AG20443 (cell line): ENCODE results near the gene MPZ.
A peak's percentile ranks its signal among the peaks of the same experiment; 100 is the strongest.
"Not testable (repeated sequence)": the region's sequence is repeated elsewhere in the genome, so short reads cannot be mapped to it uniquely, and the experiment has no call there.

Experiments
- DNase-seq: peaks from one replicate; pipeline ENCODE4 v3.0.0; 2012; ENCODE audit warnings: low spot score, mixed read lengths

Gene MPZ

DNA sequence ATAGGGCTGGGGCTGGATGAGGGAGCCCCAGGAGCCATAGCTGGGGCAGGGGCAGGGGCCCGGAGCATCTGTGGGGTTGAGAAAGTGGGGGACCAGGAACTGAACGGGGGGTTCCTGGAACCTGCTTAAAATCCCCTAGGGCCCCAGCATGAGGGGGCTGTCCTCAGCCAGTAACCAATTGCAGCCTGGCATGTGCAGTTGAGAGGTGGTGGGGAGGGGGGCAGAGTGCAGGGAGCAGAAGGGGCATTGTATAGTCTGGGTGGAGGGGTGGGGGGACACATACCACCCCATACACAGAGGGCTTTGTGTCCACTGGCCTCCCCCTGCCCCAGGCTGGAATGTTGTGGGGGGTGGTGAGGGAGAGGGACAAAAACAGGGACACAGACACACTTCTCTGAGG lies at the start of gene MPZ:
MPZ (minus strand) TSS at position 101 of the 400 bp plus-strand sequence; CDS start at position 38, 63 bp downstream.
- DNase-seq, result no peak

GRCh38 chr1:161359291-161359690 lies 49.5 kb upstream of the MPZ start:
- DNase-seq, result no peak

- no peak for DNase-seq
These were observed 47.3 kb upstream of the MPZ start for GRCh38 chr1:161357073-161357472.

DNA sequence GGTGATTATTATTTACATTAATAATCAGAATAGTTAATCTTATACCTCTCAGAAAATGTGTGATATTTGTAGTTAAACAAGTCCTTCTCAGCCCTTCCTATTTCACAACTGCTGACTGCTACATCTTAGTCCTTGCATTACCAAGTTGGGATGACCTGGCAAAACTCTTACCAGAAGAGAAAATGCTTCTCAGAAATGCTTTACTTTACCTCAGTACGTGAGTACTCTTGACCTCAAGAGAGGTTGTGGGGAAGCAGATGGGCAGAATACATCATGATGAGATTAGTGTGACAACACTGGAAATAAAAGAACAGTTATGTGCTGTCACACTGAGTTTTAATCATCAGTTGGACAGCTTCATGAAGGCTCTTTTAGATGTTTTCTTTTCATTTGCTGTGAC lies 41.7 kb upstream of the MPZ start:
- DNase-seq, result no peak

DNA sequence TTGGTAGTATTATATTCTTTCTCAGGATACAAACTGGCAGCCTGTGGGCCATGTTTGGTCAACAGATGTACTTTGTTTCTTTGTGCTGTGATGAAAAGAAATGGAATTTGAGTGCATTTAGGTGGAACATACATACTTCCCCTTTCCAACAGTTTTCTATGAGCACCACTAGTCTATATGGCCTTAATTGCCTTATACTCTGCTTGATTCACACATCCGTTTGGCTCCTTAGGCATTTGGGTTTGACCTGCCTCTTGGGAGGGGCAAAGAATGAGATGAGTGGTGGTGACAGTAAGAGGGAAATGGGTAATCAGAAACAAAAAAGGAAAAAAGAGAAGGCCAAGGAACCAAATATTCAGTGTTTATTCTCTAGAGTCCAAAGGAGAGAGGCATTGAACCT lies 40.9 kb upstream of the MPZ start:
- DNase-seq, result no peak

DNA sequence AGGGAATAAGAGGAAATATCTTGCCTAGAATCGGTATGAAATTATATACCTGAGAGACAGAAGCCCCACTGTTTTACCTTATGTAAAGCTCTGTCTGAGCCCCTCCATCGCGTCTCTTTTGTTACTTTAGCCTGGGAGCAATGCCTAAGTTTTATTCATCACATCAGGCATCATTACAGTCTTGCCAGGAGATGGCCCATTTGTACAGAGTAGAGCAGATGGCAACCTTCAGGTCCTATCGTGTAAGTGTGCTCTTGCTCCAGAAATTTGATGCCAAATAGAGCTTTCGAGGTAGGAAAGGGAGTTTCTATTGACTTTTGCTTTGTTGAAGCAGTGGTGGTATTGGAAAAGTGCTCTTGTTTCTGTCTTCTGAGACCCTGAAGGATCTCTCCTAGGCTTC lies 33.1 kb upstream of the MPZ start:
- no peak for DNase-seq

DNA sequence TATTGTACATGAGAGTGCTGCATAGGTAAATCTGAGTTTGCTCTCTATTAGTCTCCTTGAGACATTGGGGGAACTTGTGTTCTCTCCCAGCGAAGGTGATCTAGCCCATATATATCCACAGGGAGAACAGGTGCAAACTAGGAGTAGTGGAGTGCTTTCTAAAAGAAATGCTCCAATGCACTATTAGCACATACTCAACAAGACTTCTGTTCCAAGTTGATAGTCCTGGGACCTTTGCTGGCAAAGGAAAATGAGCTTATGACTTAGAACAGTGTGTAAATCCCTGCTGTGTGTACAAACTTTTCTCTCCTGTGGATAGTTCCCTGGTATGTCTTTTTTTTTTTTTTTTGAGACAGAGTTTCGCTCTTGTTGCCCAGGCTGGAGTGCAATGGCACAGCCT lies 32.4 kb upstream of the MPZ start:
- no peak for DNase-seq

DNA sequence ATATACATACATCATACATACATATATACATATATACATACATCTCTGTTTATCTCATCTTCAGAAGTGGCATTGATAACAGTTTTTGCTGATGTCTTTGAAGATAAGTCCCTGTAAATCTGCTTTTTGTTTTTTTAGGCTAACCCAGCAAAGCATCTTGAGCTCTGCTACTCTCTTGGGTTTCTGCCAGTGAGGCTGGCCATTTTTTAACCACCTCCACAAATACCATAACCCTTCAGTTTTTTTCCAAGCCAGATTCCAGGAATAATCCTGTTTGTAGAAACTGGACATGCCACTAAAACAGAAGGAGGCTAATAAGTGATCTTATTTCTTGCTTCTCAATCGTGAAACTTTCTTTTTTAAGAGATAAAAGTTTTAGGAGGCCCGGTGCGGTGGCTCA lies 26.0 kb upstream of the MPZ start:
- peak; percentile 14 for DNase-seq

- no peak for DNase-seq
These were observed 23.4 kb upstream of the MPZ start for GRCh38 chr1:161333166-161333565.

- no peak for DNase-seq
These were observed 20.6 kb upstream of the MPZ start for GRCh38 chr1:161330346-161330745.

DNA sequence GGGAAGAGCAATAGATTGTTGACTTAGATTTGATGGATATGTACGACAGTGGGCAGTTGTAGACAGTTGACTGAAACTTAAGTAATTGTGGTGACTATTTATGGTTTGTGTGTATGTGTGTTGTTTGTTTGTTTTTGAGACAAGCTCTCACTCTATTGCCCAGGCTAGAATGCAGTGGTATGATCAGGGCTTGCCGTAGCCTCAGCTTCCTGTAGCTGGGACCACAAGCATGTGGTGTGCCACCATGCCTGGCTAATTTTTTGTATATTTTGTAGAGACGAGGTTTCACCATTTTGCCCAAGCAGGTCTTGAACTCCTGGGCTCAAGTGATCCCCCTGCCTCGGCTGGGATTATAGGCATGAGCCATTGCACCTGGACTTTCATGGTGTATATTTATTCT lies 14.3 kb upstream of the MPZ start:
- DNase-seq, result no peak

- not testable (repeated sequence) for DNase-seq
These were observed 6.3 kb upstream of the MPZ start for GRCh38 chr1:161315841-161316674.

DNA sequence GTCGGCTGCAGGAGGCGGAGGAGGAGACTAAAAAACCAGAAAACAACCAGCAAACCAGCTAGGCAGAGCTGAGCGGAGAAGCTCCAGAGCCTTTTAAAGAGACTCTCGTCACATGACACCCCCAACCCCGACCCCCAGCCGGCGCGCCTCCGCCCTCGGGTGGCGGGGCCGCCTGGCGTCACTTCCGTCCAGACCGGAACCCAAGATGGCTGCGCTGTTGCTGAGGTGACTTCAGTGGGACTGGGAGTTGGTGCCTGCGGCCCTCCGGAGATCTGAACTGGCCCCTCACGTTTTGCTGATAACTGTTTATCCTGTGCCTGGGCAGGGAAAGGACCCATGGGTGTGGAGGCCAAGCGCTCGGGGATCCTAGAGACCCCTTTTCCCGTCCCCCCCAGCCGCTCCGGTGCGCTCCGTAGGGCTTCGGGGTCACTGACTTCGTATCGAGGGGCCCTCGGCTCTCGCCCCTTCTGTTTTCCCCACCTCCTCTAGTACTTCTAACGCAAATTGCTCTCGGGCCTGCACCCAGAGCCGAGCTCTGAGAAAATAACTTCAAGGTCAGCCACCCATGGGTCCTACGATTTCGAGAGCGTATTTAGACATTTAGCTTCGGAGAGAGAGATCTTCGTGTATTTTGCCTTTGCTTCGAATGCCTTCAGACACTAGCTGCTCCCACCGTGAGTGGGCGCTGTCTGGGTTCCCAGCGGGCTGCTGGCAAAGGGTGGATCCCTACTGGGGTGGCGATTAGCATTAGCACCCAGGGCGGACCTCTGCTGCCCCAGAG lies 4.6 kb upstream of the MPZ start, which contains the start of gene SDHC:
SDHC (plus strand) TSS at position 181 of the 781 bp plus-strand sequence; CDS start at position 206, 25 bp downstream.
- DNase-seq, result peak; percentile 99

DNA sequence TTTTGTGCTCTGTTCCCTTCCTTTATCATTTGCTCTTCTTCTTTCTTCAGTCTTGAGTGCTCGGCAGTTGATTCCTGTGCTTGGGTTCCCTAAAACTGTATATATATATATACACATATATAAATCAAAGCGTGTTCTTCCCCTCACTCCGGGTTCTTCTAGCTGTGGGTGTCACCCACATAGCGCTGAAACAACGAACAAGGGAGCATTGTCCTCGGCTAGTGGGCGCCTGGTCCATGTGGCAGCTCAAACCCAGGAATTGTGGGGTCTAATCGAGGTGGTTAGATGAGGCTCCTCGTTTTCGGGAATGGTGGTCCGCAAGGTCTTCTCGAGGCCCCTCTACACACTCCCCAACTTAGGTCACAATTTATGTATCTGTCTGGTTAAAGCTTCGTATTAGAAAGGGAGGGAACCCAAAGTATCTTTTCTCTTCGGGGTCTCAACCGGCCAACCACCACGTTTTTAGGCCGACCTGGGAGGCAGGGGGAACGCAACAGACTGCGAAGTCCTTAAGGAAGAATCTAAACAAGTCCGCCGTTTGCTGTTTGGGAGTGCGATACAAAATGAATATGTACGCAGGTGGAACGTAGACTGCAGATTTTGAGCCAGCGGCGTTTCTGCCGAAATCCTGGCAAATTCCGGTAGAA lies 3.9 kb upstream of the MPZ start:
- DNase-seq, result no peak

GRCh38 chr1:161311595-161312181 lies 1.9 kb upstream of the MPZ start:
- DNase-seq, result no peak

DNA sequence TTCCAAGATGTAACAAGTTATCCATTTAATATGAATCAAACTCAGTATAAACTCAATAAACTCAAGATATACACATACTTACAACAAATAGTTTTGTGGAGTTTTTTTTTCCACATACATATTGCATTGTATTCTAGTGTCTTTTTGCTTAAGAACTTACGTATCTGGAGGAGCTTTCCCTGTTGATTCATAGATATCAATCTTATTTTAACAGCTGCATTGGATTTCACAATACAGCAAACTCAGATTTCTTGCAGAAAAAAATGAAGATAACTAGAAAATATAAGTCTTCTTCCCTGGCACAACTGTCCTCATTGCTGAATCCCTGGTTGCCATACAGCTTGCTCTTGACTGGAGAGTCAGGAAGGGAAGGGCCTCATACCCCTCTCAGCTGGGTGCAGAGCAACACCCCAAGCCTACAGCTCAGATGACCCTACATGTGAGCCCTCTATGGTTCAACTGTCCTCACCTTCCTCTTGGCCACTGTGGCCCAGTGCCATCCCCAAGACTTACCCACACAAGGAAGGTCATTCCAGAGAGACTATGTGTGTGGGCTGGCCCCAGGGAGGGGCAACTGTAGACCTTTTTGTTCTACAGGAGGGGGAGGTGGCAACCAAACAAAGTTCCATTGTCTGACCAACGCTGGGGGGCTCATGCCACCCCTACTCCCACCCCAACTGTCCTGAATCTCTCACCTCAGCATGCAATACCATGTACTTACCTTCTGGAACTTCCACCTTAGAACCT lies 1.7 kb downstream of the MPZ start:
- no peak for DNase-seq

GRCh38 chr1:161307230-161307768 lies 2.5 kb downstream of the MPZ start:
- no peak for DNase-seq

GRCh38 chr1:161305867-161306519 lies 3.8 kb downstream of the MPZ start:
- DNase-seq, result peak; percentile 71

- no peak for DNase-seq
These were observed 4.6 kb downstream of the MPZ start for GRCh38 chr1:161304927-161305866.

DNA sequence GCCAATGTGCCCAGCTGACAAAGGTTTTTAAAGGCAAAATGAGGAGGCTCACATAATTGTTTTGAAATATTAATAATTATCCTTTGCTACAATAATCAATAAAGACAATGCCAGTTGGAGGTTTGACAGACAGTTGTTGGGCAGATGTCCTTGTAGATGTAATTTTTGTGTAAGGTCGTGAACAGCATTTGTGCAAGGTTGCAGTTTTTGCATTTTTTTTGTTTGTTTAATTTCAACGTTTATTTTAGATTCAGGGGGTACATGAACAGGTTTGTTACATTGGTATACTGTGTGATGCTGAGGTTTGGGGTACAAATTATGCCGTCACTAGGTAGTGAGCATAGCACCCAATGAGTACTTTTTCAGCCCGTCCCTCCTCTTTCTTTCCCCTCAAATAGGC lies 9.3 kb downstream of the MPZ start:
- DNase-seq, result no peak
